ENCODE data around the gene PLCH2.

- no peak for TF ChIP-seq CHD2 (IDR thresholded peaks at IDR 0.05; ENCODE audit: low read length, partially characterized antibody)
- no peak for TF ChIP-seq USF1 (IDR thresholded peaks at IDR 0.05; ENCODE audit: borderline replicate concordance, low read depth)
- no peak for TF ChIP-seq CTCF (IDR thresholded peaks at IDR 0.05)
These were observed 40.0 kb downstream of the PLCH2 start for GRCh38 chr1:2516124-2516523.
